GM12878 (cell line): ENCODE measurements around the gene MDC1. TPM values are rescaled to one million over a fixed set of nuclear protein-coding genes. Genes with fewer than 3 reads are reported as not detected.

Experiments used
- ATAC-seq: fragments of 200-7000 bp; cut with Tn5 transposase; 3 replicates; pipeline ENCODE4 v1.9.1; 2020; ENCODE audit warnings: mild to moderate bottlenecking, moderate library complexity
- BruUV-seq: library from RNA; stranded (reverse); fragments of 400-500 nt; replicated peaks from 2 replicates; lab custom pipeline; 2021; lab: Mats Ljungman, UMichigan
- CTCF ChIA-PET: fragments of 300-600 bp; sonication (Branson Sonifier 250); formaldehyde crosslinking; extraction: SDS; loops from one replicate; lab custom pipeline; 2021; ENCODE audit warnings: inconsistent platforms; lab: Yijun Ruan, JAX
- POLR2A ChIA-PET: fragments of 350-600 bp; formaldehyde crosslinking; extraction: SDS; loops from one replicate; lab custom pipeline; 2021; ENCODE audit warnings: inconsistent platforms; lab: Charles Lee
- RAD21 ChIA-PET: fragments of 300-600 bp; sonication (Branson Sonifier 250); formaldehyde crosslinking; loops from one replicate; lab custom pipeline; 2023; ENCODE audit warnings: antibody characterized with exemption; ENCODE audit not compliant: unreplicated experiment; lab: Charles Lee
- SMC1A ChIA-PET: fragments of 300-600 bp; sonication (Branson Sonifier 250); formaldehyde crosslinking; loops from one replicate; lab custom pipeline; 2023; ENCODE audit not compliant: unreplicated experiment, uncharacterized antibody; lab: Charles Lee
- DNase-seq: peaks from one replicate; pipeline ENCODE4 v3.0.0-alpha.2; 2011; ENCODE audit warnings: low read depth, low spot score
- FAIRE-seq: peaks from 3 replicates; lab custom pipeline; 2011; peaks lifted over from hg19 to GRCh38; lab: Jason Lieb, UNC
- H2AFZ ChIP-seq: 2 replicates; pipeline ENCODE4 v1.6.0; 2011; ENCODE audit warnings: low read depth, low read length, control low read depth; ENCODE audit not compliant: control insufficient read depth
- H3K27ac ChIP-seq: 2 replicates; pipeline ENCODE4 v1.5.1; 2011; ENCODE audit warnings: control low read depth; ENCODE audit not compliant: control insufficient read depth, insufficient read depth
- H3K27me3 ChIP-seq, 2 experiments: replicated peaks in 1 of 2; 2 replicates each; pipeline versions ENCODE4 v1.6.0 to v1.6.1; 2011; ENCODE audit warnings: low read length in 1 of 2; ENCODE audit not compliant: control insufficient read depth in 2 of 2, insufficient read depth in 2 of 2
- H3K36me3 ChIP-seq, 2 experiments: 2 replicates each; pipeline ENCODE4 v1.5.1; 2011; ENCODE audit warnings: low read length in 1 of 2; ENCODE audit not compliant: control insufficient read depth in 2 of 2, insufficient read depth in 2 of 2
- H3K4me1 ChIP-seq: 2 replicates; pipeline ENCODE4 v1.6.1; 2011; ENCODE audit warnings: mild to moderate bottlenecking, low read length, moderate library complexity, mixed read lengths; ENCODE audit not compliant: control insufficient read depth, insufficient read depth
- H3K4me2 ChIP-seq: 2 replicates; pipeline ENCODE4 v1.6.0; 2011; ENCODE audit warnings: control low read depth; ENCODE audit not compliant: control insufficient read depth, insufficient read depth
- H3K4me3 ChIP-seq: fragments of 200-600 bp; sonication (generic); 2 replicates; pipeline ENCODE4 v1.5.1; 2016
- H3K79me2 ChIP-seq: 2 replicates; pipeline ENCODE4 v1.6.0; 2011; ENCODE audit warnings: low read length; ENCODE audit not compliant: control insufficient read depth, insufficient read depth
- H3K9ac ChIP-seq: 2 replicates; pipeline ENCODE4 v1.8.0; 2011; ENCODE audit warnings: low read length, control low read depth, mixed read lengths; ENCODE audit not compliant: control insufficient read depth, insufficient read depth
- H3K9me3 ChIP-seq: replicated peaks from 3 replicates; pipeline ENCODE4 v1.5.1; 2011; ENCODE audit warnings: mild to moderate bottlenecking, low read length; ENCODE audit not compliant: control insufficient read depth, insufficient read depth
- H4K20me1 ChIP-seq: 2 replicates; pipeline ENCODE4 v1.6.0; 2011; ENCODE audit not compliant: control insufficient read depth, insufficient read depth
- ATF7 ChIP-seq: fragments of 450-650 bp; IDR thresholded peaks from 2 replicates; pipeline ENCODE4 v1.6.1; 2016; ENCODE audit warnings: low read depth, mild to moderate bottlenecking
- CHD2 ChIP-seq: IDR thresholded peaks from 2 replicates; pipeline ENCODE4 v1.6.1; 2011; ENCODE audit warnings: low read depth, low read length, improper control_type of control experiment, borderline replicate concordance
- IKZF1 ChIP-seq: fragments of 450-650 bp; conservative IDR thresholded peaks from 2 replicates; pipeline ENCODE4 v1.6.1; 2017; ENCODE audit warnings: antibody characterized with exemption, mild to moderate bottlenecking
- IRF4 ChIP-seq: IDR thresholded peaks from 2 replicates; pipeline ENCODE4 v1.6.1; 2011; ENCODE audit warnings: low read depth, low read length
- KDM1A ChIP-seq: fragments of 200-600 bp; sonication (generic); IDR thresholded peaks from 2 replicates; pipeline ENCODE4 v1.6.1; 2016; ENCODE audit warnings: borderline replicate concordance
- MEF2A ChIP-seq: IDR thresholded peaks from 2 replicates; pipeline ENCODE4 v1.6.1; 2011; ENCODE audit warnings: low read depth, mild to moderate bottlenecking, low read length, moderate library complexity; ENCODE audit not compliant: insufficient read depth
- MEF2B ChIP-seq: fragments of 450-650 bp; IDR thresholded peaks from 2 replicates; pipeline ENCODE4 v1.6.1; 2018; ENCODE audit warnings: mild to moderate bottlenecking, moderate library complexity; ENCODE audit not compliant: partially characterized antibody, poor library complexity, severe bottlenecking
- POLR2AphosphoS2 ChIP-seq: IDR thresholded peaks from 2 replicates; pipeline ENCODE4 v1.6.1; 2011; ENCODE audit warnings: low read depth, mild to moderate bottlenecking, low read length, improper control_type of control experiment, moderate library complexity
- RAD51 ChIP-seq: fragments of 450-650 bp; IDR thresholded peaks from 2 replicates; pipeline ENCODE4 v1.6.1; 2016; ENCODE audit warnings: moderate library complexity, mild to moderate bottlenecking, inconsistent platforms
- SMAD5 ChIP-seq: IDR thresholded peaks from 2 replicates; pipeline ENCODE4 v1.6.1; 2016; ENCODE audit warnings: antibody characterized with exemption, low read depth
- TCF12 ChIP-seq: IDR thresholded peaks from 2 replicates; pipeline ENCODE4 v1.6.1; 2011; ENCODE audit warnings: low read depth, mild to moderate bottlenecking, low read length
- TCF3 ChIP-seq: IDR thresholded peaks from 2 replicates; pipeline ENCODE4 v1.6.1; 2012; ENCODE audit warnings: low read depth, mild to moderate bottlenecking, low read length, borderline replicate concordance; ENCODE audit not compliant: insufficient read depth
- YY1 ChIP-seq: IDR thresholded peaks from 2 replicates; pipeline ENCODE4 v1.6.1; 2011; ENCODE audit warnings: low read depth, mild to moderate bottlenecking, low read length
- WGBS: methylation state at CpG from one replicate; pipeline ENCODE4 v1.1.6; 2016; ENCODE audit warnings: low lambda C conversion rate; ENCODE audit not compliant: insufficient replicate concordance, insufficient coverage; ENCODE audit errors: missing lambda C conversion rate; 5-methylcytosine and 5-hydroxymethylcytosine counted together
- in situ Hi-C: fragments of 300-500 bp; cut with MboI; formaldehyde crosslinking; loops from 9 replicates; pipeline ENCODE4 v1.14.3; 2018; ENCODE audit warnings: mixed read lengths
- intact Hi-C: fragments of 100-400 bp; cut with micrococcal nuclease; formaldehyde crosslinking; loops from one replicate; pipeline ENCODE4 v1.14.2; 2022; ENCODE audit not compliant: unreplicated experiment
- polyA plus RNA-seq, 11 experiments: library from polyadenylated mRNA; depleted of rRNA in 4 of 11; unstranded in 6 of 11; stranded (reverse) in 5 of 11; fragments of >200 nt; fragmentation: Nextera tagmentation in 4 of 11; fragmentation: Illumina TruSeq in 1 of 11; extraction: Ambion mirVana in 4 of 11; extraction: Trizol in 1 of 11; gene quantifications; 1 replicate in 1 of 11; 2 replicates in 10 of 11; pipeline versions ENCODE4 v1.2.1 to v1.2.3, GENCODE V29; 2011 to 2016; ENCODE audit warnings: inconsistent platforms in 2 of 11, missing spikeins in 2 of 11, low read depth in 1 of 11
- total RNA-seq, 4 experiments: library from RNA; depleted of rRNA in 3 of 4; stranded (reverse); fragments of >200 nt in 3 of 4; fragmentation: Illumina TruSeq in 1 of 4; extraction: Trizol in 1 of 4; gene quantifications; 2 replicates each; pipeline versions ENCODE4 v1.2.1 to v1.2.3, GENCODE V29; 2013 to 2021
- TF ChIP-seq, protein P1 (sequence below): fragments of 450-650 bp; IDR thresholded peaks from 2 replicates; pipeline ENCODE4 v1.6.1; 2016; ENCODE audit warnings: mild to moderate bottlenecking
- TF ChIP-seq, protein P2 (sequence below): IDR thresholded peaks from 2 replicates; pipeline ENCODE4 v1.6.1; 2011; ENCODE audit warnings: borderline replicate concordance, low read depth, mild to moderate bottlenecking, moderate library complexity, low read length; ENCODE audit not compliant: insufficient read depth, poor library complexity, severe bottlenecking
- TF ChIP-seq, protein P3 (sequence below): IDR thresholded peaks from 2 replicates; pipeline ENCODE4 v1.6.1; 2012; ENCODE audit warnings: low read depth, low read length, improper control_type of control experiment

MDC1 gene
- total and polyA plus RNA-seq, 10 of the 15 experiments (the other 5 are each of a cell fraction or from before 2014, with no cell fraction given) = 5.1 to 62.5 (median 22.4) TPM

DNA sequence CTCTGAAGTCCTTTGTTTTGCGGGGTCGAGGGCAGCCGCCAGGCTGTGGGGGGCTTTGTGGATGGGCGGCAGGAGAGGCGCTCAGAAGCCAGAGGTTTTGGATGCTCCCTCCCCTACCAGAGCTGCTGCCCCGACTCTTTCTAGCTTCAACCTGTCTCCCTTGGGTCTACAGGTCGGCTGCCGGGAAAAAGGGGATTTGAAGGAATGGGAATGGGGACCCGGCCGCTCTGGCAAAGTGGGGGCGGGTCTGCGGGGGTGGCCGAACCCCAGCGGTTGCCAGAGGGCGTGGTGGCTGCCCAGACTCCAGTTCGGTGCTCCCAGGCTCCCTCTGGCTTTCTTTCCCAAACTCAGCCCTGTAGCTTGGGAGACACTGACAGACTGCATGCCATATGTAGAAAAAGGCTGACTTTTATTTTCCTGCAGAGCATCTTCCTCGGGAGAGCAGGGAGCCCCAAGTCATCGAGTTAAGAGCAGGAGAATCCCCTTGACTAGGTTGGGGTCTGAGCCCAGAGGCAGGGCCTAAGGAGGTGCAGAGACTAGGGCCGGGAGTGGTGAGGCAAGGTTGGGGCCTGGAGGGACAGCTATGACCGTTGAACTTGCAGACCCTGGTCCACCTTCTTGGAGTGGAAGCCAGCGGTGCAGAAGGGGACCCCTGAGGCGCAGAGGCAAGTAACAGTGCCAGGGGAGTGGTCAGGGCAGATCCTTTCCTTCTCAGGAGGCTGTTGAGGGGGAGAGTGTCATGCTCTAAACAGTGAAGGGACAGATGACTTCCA is 29.2 kb downstream of the MDC1 start (continued):
- TF ChIP-seq, protein P1, sequence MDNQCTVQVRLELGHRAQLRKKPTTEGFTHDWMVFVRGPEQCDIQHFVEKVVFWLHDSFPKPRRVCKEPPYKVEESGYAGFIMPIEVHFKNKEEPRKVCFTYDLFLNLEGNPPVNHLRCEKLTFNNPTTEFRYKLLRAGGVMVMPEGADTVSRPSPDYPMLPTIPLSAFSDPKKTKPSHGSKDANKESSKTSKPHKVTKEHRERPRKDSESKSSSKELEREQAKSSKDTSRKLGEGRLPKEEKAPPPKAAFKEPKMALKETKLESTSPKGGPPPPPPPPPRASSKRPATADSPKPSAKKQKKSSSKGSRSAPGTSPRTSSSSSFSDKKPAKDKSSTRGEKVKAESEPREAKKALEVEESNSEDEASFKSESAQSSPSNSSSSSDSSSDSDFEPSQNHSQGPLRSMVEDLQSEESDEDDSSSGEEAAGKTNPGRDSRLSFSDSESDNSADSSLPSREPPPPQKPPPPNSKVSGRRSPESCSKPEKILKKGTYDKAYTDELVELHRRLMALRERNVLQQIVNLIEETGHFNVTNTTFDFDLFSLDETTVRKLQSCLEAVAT = 0 out of 2 replicates have a peak, but pooled peaks have one; percentile 8
- no peak for TF ChIP-seq TCF3
- TF ChIP-seq RAD51 = peak; percentile 5; the same call in 1 of the 2 replicates

DNA sequence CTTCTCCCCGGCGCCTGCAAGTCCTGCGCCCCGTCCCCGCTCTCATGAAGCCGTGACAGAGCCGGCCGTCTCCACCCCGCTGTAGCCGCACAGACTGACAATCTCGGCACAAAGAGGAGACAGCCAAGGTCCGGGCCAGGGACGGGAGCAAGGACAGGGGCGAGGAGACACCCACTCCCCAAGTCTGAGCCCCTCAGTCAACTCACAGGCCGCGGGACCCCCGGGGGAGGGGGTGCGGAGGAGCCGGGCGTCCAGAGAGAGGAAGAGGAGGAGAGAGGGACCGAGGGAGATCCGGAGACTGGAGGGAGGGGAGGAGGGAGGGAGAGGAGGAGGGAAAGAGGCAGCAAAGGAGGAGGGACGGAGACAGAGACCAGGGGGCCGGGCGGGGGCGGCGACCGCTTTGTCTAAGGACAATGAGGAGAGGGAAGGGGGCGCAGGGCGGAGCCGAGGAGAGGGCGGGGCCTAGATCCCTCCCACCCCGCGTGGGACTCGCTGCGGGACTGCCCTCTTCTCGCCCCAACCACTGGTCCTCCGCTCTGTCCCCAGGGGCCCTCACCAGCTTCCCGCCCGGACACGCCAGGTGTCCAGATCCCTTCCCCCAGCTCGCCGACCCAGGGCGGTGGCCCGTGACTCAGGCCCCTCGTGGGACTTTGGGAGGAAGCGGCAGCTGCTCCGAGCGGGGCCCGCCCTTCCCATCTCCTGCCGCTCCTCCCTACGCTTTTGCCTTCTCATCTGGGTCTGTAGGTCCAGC is 30.0 kb downstream of the MDC1 start:
- in situ Hi-C loops = no loop called here
- ChIA-PET SMC1A (interaction anchor here (1.2 to 6.9 kb wide), 8 partner anchors 8 to 124 kb away, joined by 3 to 73 read pairs (median 10); partner anchors contain the start of genes MDC1, MRPS18B and PPP1R10), RAD21 (interaction anchor here (0.7 to 6.4 kb wide), 5 partner anchors 8 to 226 kb away, joined by 3 to 114 read pairs (median 8); partner anchors contain the start of genes MDC1, TUBB and VARS2), CTCF (interaction anchor here (0.7 to 4.8 kb wide), 7 partner anchors 8 to 234 kb away, joined by 3 to 64 read pairs (median 17); partner anchors contain the start of genes DHX16, MDC1 and TUBB), POLR2A (interaction anchor here (0.9 to 6.1 kb wide), 8 partner anchors 7 to 78 kb away, joined by 5 to 167 read pairs (median 14); partner anchors contain the start of genes DHX16, MDC1 and TUBB)
- H3K27ac ChIP-seq = peak overlapping the region; percentile 96
- no peaks in the 10 kb centered on the region for H3K9me3 ChIP-seq
- FAIRE-seq = peak; percentile 93
- H3K4me3 ChIP-seq = peak overlapping the region; percentile 100
- H3K27me3 ChIP-seq = no peaks in the 10 kb centered on the region
- DNase-seq = peak; percentile 94
- H3K4me1 ChIP-seq = peaks cover 15% of the 10 kb centered on the region
- ATAC-seq = peak; percentile 64
- peak overlapping the region; percentile 70 for H3K4me2 ChIP-seq
- intact Hi-C loops = loop anchor here (1.0 to 2.0 kb wide), 2 partner anchors 30 to 72 kb away; partner anchors contain the start of gene MDC1
- H4K20me1 ChIP-seq = no peaks in the 10 kb centered on the region
- under 1% methylated on average over 39 of the region's 52 CpGs for WGBS
- peaks cover 86% of the 10 kb centered on the region for H3K79me2 ChIP-seq
- BruUV-seq = no TSS peak
- no peaks in the 10 kb centered on the region for H3K36me3 ChIP-seq
- H2AFZ ChIP-seq = peak overlapping the region; percentile 38
- H3K9ac ChIP-seq = peak overlapping the region; percentile 75
- peak; percentile 46; the same call in 1 of the 2 replicates for TF ChIP-seq IRF4
- peak; percentile 100 for TF ChIP-seq TCF12
- TF ChIP-seq SMAD5 = no peak
- TF ChIP-seq MEF2B = peak; percentile 98
- peak; percentile 99 for TF ChIP-seq IKZF1
- peak; percentile 20; the same call in 1 of the 2 replicates for TF ChIP-seq YY1
- TF ChIP-seq MEF2A = peak; percentile 31; the same call in 1 of the 2 replicates
- peak; percentile 56; the same call in 1 of the 2 replicates for TF ChIP-seq ATF7
- TF ChIP-seq CHD2 = peak; percentile 92
- TF ChIP-seq, protein P2, sequence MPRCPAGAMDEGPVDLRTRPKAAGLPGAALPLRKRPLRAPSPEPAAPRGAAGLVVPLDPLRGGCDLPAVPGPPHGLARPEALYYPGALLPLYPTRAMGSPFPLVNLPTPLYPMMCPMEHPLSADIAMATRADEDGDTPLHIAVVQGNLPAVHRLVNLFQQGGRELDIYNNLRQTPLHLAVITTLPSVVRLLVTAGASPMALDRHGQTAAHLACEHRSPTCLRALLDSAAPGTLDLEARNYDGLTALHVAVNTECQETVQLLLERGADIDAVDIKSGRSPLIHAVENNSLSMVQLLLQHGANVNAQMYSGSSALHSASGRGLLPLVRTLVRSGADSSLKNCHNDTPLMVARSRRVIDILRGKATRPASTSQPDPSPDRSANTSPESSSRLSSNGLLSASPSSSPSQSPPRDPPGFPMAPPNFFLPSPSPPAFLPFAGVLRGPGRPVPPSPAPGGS = peak; percentile 90
- TF ChIP-seq, protein P3, sequence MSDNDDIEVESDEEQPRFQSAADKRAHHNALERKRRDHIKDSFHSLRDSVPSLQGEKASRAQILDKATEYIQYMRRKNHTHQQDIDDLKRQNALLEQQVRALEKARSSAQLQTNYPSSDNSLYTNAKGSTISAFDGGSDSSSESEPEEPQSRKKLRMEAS = 0 out of 2 replicates have a peak, but pooled peaks have one; percentile 12
- TF ChIP-seq POLR2AphosphoS2 = peak; percentile 83; the same call in 1 of the 2 replicates
- TF ChIP-seq KDM1A = no peak
